Keratinocyte (primary cell): ENCODE results near the gene KRT35. TPM values are rescaled to one million over a fixed set of nuclear protein-coding genes. Genes with fewer than 3 reads are reported as not detected.

Source experiments
- DNase-seq: peaks from one replicate; pipeline ENCODE4 v3.0.0-alpha.2; 2011; ENCODE audit warnings: low read depth, missing footprints, low spot score
- FAIRE-seq: peaks from 2 replicates; lab custom pipeline; 2011; peaks lifted over from hg19 to GRCh38; lab: Jason Lieb, UNC
- H2AFZ ChIP-seq: 2 replicates; pipeline ENCODE4 v1.6.0; 2012; ENCODE audit warnings: low read length, control low read depth, inconsistent platforms; ENCODE audit not compliant: control insufficient read depth
- H3K27ac ChIP-seq: 2 replicates; pipeline ENCODE4 v1.5.1; 2011; ENCODE audit warnings: low read length; ENCODE audit not compliant: control insufficient read depth, insufficient read depth
- H3K27me3 ChIP-seq: 3 replicates; pipeline ENCODE4 v1.6.0; 2011; ENCODE audit warnings: low read length; ENCODE audit not compliant: control insufficient read depth, insufficient read depth; ENCODE audit errors: extremely low read depth
- H3K36me3 ChIP-seq, 2 experiments: 2 replicates in 1 of 2; 3 replicates in 1 of 2; pipeline ENCODE4 v1.5.1; 2011; ENCODE audit warnings: low read length in 2 of 2, mild to moderate bottlenecking in 1 of 2; ENCODE audit not compliant: control insufficient read depth in 2 of 2, insufficient read depth in 2 of 2; ENCODE audit errors: extremely low read depth in 1 of 2
- H3K4me1 ChIP-seq: 3 replicates; pipeline ENCODE4 v1.5.1; 2011; ENCODE audit warnings: low read length; ENCODE audit not compliant: control insufficient read depth, insufficient read depth; ENCODE audit errors: extremely low read depth
- H3K4me2 ChIP-seq: 3 replicates; pipeline ENCODE4 v1.6.0; 2011; ENCODE audit warnings: low read depth, low read length; ENCODE audit not compliant: control insufficient read depth, insufficient read depth; ENCODE audit errors: extremely low read depth
- H3K4me3 ChIP-seq, 3 experiments: fragments of 200-600 bp in 1 of 3; sonication (generic) in 1 of 3; 2 replicates in 2 of 3; 3 replicates in 1 of 3; pipeline ENCODE4 v1.5.1; 2011 to 2016; ENCODE audit warnings: low read length in 3 of 3, mild to moderate bottlenecking in 3 of 3, control low read depth in 2 of 3, inconsistent platforms in 1 of 3, low read depth in 1 of 3, mixed read lengths in 1 of 3, mixed run types in 1 of 3, moderate library complexity in 1 of 3; ENCODE audit not compliant: control insufficient read depth in 2 of 3, insufficient read depth in 2 of 3; ENCODE audit errors: extremely low read depth in 1 of 3
- H3K79me2 ChIP-seq: 2 replicates; pipeline ENCODE4 v1.6.0; 2012; ENCODE audit warnings: low read length; ENCODE audit not compliant: control insufficient read depth, insufficient read depth
- H3K9ac ChIP-seq: 3 replicates; pipeline ENCODE4 v1.6.0; 2011; ENCODE audit warnings: low read length; ENCODE audit not compliant: control insufficient read depth, insufficient read depth; ENCODE audit errors: extremely low read depth
- H3K9me1 ChIP-seq: 3 replicates; pipeline ENCODE4 v1.6.0; 2011; ENCODE audit warnings: low read length; ENCODE audit not compliant: control insufficient read depth, insufficient read depth; ENCODE audit errors: extremely low read depth
- H3K9me3 ChIP-seq: 2 replicates; pipeline ENCODE4 v1.5.1; 2012; ENCODE audit warnings: low read depth, low read length; ENCODE audit not compliant: control insufficient read depth
- H4K20me1 ChIP-seq: 3 replicates; pipeline ENCODE4 v1.6.0; 2011; ENCODE audit warnings: low read length; ENCODE audit not compliant: control insufficient read depth, insufficient read depth; ENCODE audit errors: extremely low read depth
- EZH2 ChIP-seq: IDR thresholded peaks from one replicate; pipeline ENCODE4 v1.6.1; 2012; ENCODE audit warnings: inconsistent platforms, mild to moderate bottlenecking, low read length, moderate library complexity
- dilution Hi-C: fragments of 300-500 bp; cut with MboI; formaldehyde crosslinking; loops from one replicate; pipeline ENCODE4 v1.7.0; 2020; ENCODE audit warnings: low sequenced_read_pairs; ENCODE audit not compliant: extremely low pct_ligation_motif_present
- polyA plus RNA-seq, 5 experiments: library from polyadenylated mRNA; depleted of rRNA in 3 of 5; stranded (reverse) in 3 of 5; stranded (forward) in 1 of 5; unstranded in 1 of 5; fragments of >200 nt; gene quantifications; 1 replicate in 1 of 5; 2 replicates in 3 of 5; 3 replicates in 1 of 5; pipeline versions ENCODE4 v1.2.1 to v1.2.3, GENCODE V29; 2011 to 2012; ENCODE audit warnings: missing spikeins in 2 of 5, low read depth in 1 of 5, low replicate concordance in 1 of 5
- TF ChIP-seq, protein P1 (sequence below), 3 experiments: IDR thresholded peaks in 1 of 3; conservative IDR thresholded peaks in 1 of 3; optimal IDR thresholded peaks in 1 of 3; 2 replicates in 2 of 3; 3 replicates in 1 of 3; pipeline versions ENCODE3 to v1.5.1; 2011; ENCODE audit warnings: low read length in 3 of 3, mild to moderate bottlenecking in 3 of 3, moderate library complexity in 2 of 3, control low read depth in 1 of 3, inconsistent platforms in 1 of 3; ENCODE audit not compliant: insufficient read depth in 2 of 3; ENCODE audit errors: extremely low read depth in 1 of 3

The KRT35 gene
- polyA plus RNA-seq, 1 donor (not counting 4 experiments of a cell fraction or from before 2014, with no cell fraction given) = not detected

GRCh38 chr17:41457676-41458075 lies 23.3 kb downstream of the KRT35 start:
- Histone ChIP-seq H3K9ac (no peak overlapping the region), H3K27ac (no peak overlapping the region), H2AFZ (no peak overlapping the region), H4K20me1 (no peaks in the 10 kb centered on the region), H3K9me1 (no peaks in the 10 kb centered on the region), H3K9me3 (no peaks in the 10 kb centered on the region), H3K4me2 (no peak overlapping the region), H3K4me1 (peaks cover 3% of the 10 kb centered on the region), H3K79me2 (no peaks in the 10 kb centered on the region), H3K36me3 (no peaks in the 10 kb centered on the region), H3K4me3 (no peak overlapping the region), H3K27me3 (no peaks in the 10 kb centered on the region)
- TF ChIP-seq, protein P1, sequence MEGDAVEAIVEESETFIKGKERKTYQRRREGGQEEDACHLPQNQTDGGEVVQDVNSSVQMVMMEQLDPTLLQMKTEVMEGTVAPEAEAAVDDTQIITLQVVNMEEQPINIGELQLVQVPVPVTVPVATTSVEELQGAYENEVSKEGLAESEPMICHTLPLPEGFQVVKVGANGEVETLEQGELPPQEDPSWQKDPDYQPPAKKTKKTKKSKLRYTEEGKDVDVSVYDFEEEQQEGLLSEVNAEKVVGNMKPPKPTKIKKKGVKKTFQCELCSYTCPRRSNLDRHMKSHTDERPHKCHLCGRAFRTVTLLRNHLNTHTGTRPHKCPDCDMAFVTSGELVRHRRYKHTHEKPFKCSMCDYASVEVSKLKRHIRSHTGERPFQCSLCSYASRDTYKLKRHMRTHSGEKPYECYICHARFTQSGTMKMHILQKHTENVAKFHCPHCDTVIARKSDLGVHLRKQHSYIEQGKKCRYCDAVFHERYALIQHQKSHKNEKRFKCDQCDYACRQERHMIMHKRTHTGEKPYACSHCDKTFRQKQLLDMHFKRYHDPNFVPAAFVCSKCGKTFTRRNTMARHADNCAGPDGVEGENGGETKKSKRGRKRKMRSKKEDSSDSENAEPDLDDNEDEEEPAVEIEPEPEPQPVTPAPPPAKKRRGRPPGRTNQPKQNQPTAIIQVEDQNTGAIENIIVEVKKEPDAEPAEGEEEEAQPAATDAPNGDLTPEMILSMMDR (optimal IDR thresholded peaks at IDR 0.05 in 1 of 3, IDR thresholded peaks at IDR 0.05 in 1 of 3, conservative IDR thresholded peaks at IDR 0.05 in 1 of 3; ENCODE audit: extremely low read depth in 1 of 3, insufficient read depth in 2 of 3, low read length in 3 of 3) = no peak
- no peak for TF ChIP-seq EZH2
- DNase-seq = no peak
- peak; percentile 5 for FAIRE-seq
- dilution Hi-C loops = no loop called here

DNA sequence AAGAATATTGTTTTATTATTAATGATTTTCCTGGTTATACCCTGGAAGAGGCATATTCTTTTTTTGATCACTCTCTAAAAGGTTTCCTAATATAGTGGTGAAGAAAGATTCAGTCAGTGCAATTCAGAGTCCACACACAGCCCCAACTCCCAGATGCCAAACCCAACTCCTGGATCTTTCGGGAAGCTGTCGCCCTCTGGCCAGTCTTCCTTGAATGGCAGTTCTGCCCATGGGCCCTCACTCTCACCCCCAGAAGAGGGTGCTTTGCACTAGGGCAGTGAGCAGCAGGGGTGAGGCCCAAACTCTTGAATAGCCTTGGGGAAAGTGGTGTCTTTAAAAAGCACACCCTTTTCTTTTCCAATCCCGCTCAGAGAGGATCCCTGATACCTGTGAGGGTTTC lies 24.7 kb downstream of the KRT35 start:
- H3K9ac ChIP-seq = no peak overlapping the region
- no peak overlapping the region for H2AFZ ChIP-seq
- H3K4me2 ChIP-seq = no peak overlapping the region
- H3K36me3 ChIP-seq = no peaks in the 10 kb centered on the region
- TF ChIP-seq, protein P1 (optimal IDR thresholded peaks at IDR 0.05 in 1 of 3, IDR thresholded peaks at IDR 0.05 in 1 of 3, conservative IDR thresholded peaks at IDR 0.05 in 1 of 3; ENCODE audit: extremely low read depth in 1 of 3, insufficient read depth in 2 of 3, low read length in 3 of 3) = peak in 2 of 3 experiments; percentile 4 to 63
- no peak for TF ChIP-seq EZH2
- no peaks in the 10 kb centered on the region for H3K79me2 ChIP-seq
- H3K4me1 ChIP-seq = peaks cover 3% of the 10 kb centered on the region
- no peaks in the 10 kb centered on the region for H3K9me1 ChIP-seq
- H3K27ac ChIP-seq = no peak overlapping the region
- no peaks in the 10 kb centered on the region for H3K9me3 ChIP-seq
- DNase-seq (no peak), FAIRE-seq (no peak)
- dilution Hi-C loops = no loop called here
- no peak overlapping the region for H3K4me3 ChIP-seq
- no peaks in the 10 kb centered on the region for H3K27me3 ChIP-seq
- no peaks in the 10 kb centered on the region for H4K20me1 ChIP-seq
